Effector memory CD4-positive, alpha-beta T cell (primary cell): ENCODE data around the gene MOB1B.

Source experiments
- DNase-seq, 3 donors: peaks; one replicate each; pipeline ENCODE4 v3.0.0-alpha.2; 2020
- H3K27ac ChIP-seq: 2 replicates; pipeline ENCODE4 v1.7.0; 2013; ENCODE audit warnings: mild to moderate bottlenecking, low read length, moderate library complexity; ENCODE audit not compliant: insufficient read depth, poor library complexity, severe bottlenecking
- H3K27me3 ChIP-seq: replicated peaks from 2 replicates; pipeline ENCODE4 v1.7.0; 2013; ENCODE audit warnings: mild to moderate bottlenecking, low read length; ENCODE audit not compliant: insufficient read depth, control insufficient read depth, poor library complexity, severe bottlenecking
- H3K36me3 ChIP-seq: 2 replicates; pipeline ENCODE4 v1.7.0; 2013; ENCODE audit warnings: mild to moderate bottlenecking, low read length, moderate library complexity; ENCODE audit not compliant: control insufficient read depth, insufficient read depth
- H3K4me1 ChIP-seq: 2 replicates; pipeline ENCODE4 v1.7.0; 2013; ENCODE audit warnings: low read length, mild to moderate bottlenecking; ENCODE audit not compliant: control insufficient read depth, insufficient read depth, poor library complexity, severe bottlenecking
- H3K4me3 ChIP-seq: 2 replicates; pipeline ENCODE4 v1.7.0; 2013; ENCODE audit warnings: low read length, low read depth, mild to moderate bottlenecking; ENCODE audit not compliant: insufficient read depth, poor library complexity, severe bottlenecking
- H3K9me3 ChIP-seq: 2 replicates; pipeline ENCODE4 v1.7.0; 2013; ENCODE audit warnings: mild to moderate bottlenecking, low read length, moderate library complexity; ENCODE audit not compliant: control insufficient read depth

MOB1B gene

GRCh38 chr4:70948665-70949260 is 46.6 kb downstream of the MOB1B start:
- no peaks in the 10 kb centered on the region for H3K4me1 ChIP-seq
- H3K27ac ChIP-seq = no peak overlapping the region
- no peaks in the 10 kb centered on the region for H3K27me3 ChIP-seq
- H3K36me3 ChIP-seq = no peaks in the 10 kb centered on the region
- no peak for DNase-seq
- H3K4me3 ChIP-seq = no peak overlapping the region
- no peaks in the 10 kb centered on the region for H3K9me3 ChIP-seq

- no peak overlapping the region for H3K4me3 ChIP-seq
- H3K36me3 ChIP-seq = peaks cover under 1% of the 10 kb centered on the region
- no peak overlapping the region for H3K27ac ChIP-seq
- H3K4me1 ChIP-seq = no peaks in the 10 kb centered on the region
- no peaks in the 10 kb centered on the region for H3K9me3 ChIP-seq
- H3K27me3 ChIP-seq = no peaks in the 10 kb centered on the region
- no peak for DNase-seq
These were observed 51.9 kb downstream of the MOB1B start for GRCh38 chr4:70954032-70954431.

- Histone ChIP-seq H3K4me3 (no peak overlapping the region), H3K36me3 (peaks cover 6% of the 10 kb centered on the region)
- DNase-seq = no peak
These were observed 54.5 kb downstream of the MOB1B start for GRCh38 chr4:70956549-70957210.

GRCh38 chr4:70958681-70959080 is 56.5 kb downstream of the MOB1B start:
- DNase-seq = no peak
- no peaks in the 10 kb centered on the region for H3K27me3 ChIP-seq
- H3K9me3 ChIP-seq = no peaks in the 10 kb centered on the region
- no peak overlapping the region for H3K4me3 ChIP-seq
- H3K27ac ChIP-seq = no peak overlapping the region
- no peaks in the 10 kb centered on the region for H3K4me1 ChIP-seq
- peaks cover 6% of the 10 kb centered on the region for H3K36me3 ChIP-seq

More at GRCh38 chr4:70956549-70957210, 54.5 kb downstream of the MOB1B start:
- no peaks in the 10 kb centered on the region for H3K9me3 ChIP-seq
- H3K27me3 ChIP-seq = no peaks in the 10 kb centered on the region
- H3K27ac ChIP-seq = no peak overlapping the region
- no peaks in the 10 kb centered on the region for H3K4me1 ChIP-seq

- Histone ChIP-seq H3K9me3 (no peaks in the 10 kb centered on the region), H3K4me1 (no peaks in the 10 kb centered on the region), H3K4me3 (no peak overlapping the region), H3K27ac (no peak overlapping the region), H3K27me3 (no peaks in the 10 kb centered on the region), H3K36me3 (peaks cover 3% of the 10 kb centered on the region)
- DNase-seq = no peak
These were observed 66.9 kb downstream of the MOB1B start for GRCh38 chr4:70969076-70969475.

- Histone ChIP-seq H3K9me3 (no peaks in the 10 kb centered on the region), H3K4me1 (no peaks in the 10 kb centered on the region), H3K27ac (no peak overlapping the region), H3K4me3 (no peak overlapping the region), H3K36me3 (peaks cover 8% of the 10 kb centered on the region), H3K27me3 (no peaks in the 10 kb centered on the region)
- no peak for DNase-seq
These were observed 74.1 kb downstream of the MOB1B start for GRCh38 chr4:70976252-70976651.

GRCh38 chr4:70979445-70980008 is 77.4 kb downstream of the MOB1B start:
- peaks cover 8% of the 10 kb centered on the region for H3K36me3 ChIP-seq
- no peaks in the 10 kb centered on the region for H3K9me3 ChIP-seq
- DNase-seq = no peak
- no peak overlapping the region for H3K27ac ChIP-seq
- no peak overlapping the region for H3K4me3 ChIP-seq
- H3K27me3 ChIP-seq = no peaks in the 10 kb centered on the region
- no peaks in the 10 kb centered on the region for H3K4me1 ChIP-seq

- Histone ChIP-seq H3K4me1 (no peaks in the 10 kb centered on the region), H3K9me3 (no peaks in the 10 kb centered on the region), H3K4me3 (no peak overlapping the region), H3K27ac (no peak overlapping the region), H3K27me3 (no peaks in the 10 kb centered on the region), H3K36me3 (peaks cover 8% of the 10 kb centered on the region)
- no peak for DNase-seq
These were observed 78.0 kb downstream of the MOB1B start for GRCh38 chr4:70980196-70980595.

GRCh38 chr4:70984106-70984505 is 81.9 kb downstream of the MOB1B start:
- Histone ChIP-seq H3K27ac (no peak overlapping the region), H3K27me3 (no peaks in the 10 kb centered on the region)
- no peak for DNase-seq

GRCh38 chr4:70984589-70984988 is 82.4 kb downstream of the MOB1B start:
- no peak overlapping the region for H3K4me3 ChIP-seq
- H3K9me3 ChIP-seq = no peaks in the 10 kb centered on the region
- DNase-seq = no peak

More at GRCh38 chr4:70984106-70984505, 81.9 kb downstream of the MOB1B start:
- H3K4me1 ChIP-seq = no peaks in the 10 kb centered on the region
- no peak overlapping the region for H3K4me3 ChIP-seq
- H3K36me3 ChIP-seq = peaks cover 3% of the 10 kb centered on the region
- no peaks in the 10 kb centered on the region for H3K9me3 ChIP-seq

More at GRCh38 chr4:70984589-70984988, 82.4 kb downstream of the MOB1B start:
- no peak overlapping the region for H3K27ac ChIP-seq
- no peaks in the 10 kb centered on the region for H3K36me3 ChIP-seq
- H3K27me3 ChIP-seq = no peaks in the 10 kb centered on the region
- no peaks in the 10 kb centered on the region for H3K4me1 ChIP-seq
